Fibroblast of the aortic adventitia (primary cell): ENCODE results near the gene THG1L. TPM values are rescaled to one million over a fixed set of nuclear protein-coding genes. Genes with fewer than 3 reads are reported as not detected.

Source experiments
- DNase-seq: peaks from one replicate; pipeline ENCODE4 v3.0.0-alpha.2; 2010; ENCODE audit warnings: low read depth
- H3K4me3 ChIP-seq: 2 replicates; pipeline ENCODE4 v1.5.1; 2011; ENCODE audit warnings: low read depth, mild to moderate bottlenecking, control low read depth, low read length, moderate library complexity
- CTCF ChIP-seq: IDR thresholded peaks from 2 replicates; pipeline ENCODE4 v1.5.1; 2011; ENCODE audit warnings: mild to moderate bottlenecking, low read length, control low read depth, inconsistent platforms; ENCODE audit not compliant: insufficient read depth
- total RNA-seq: library from RNA; depleted of rRNA; stranded (reverse); fragments of >200 nt; gene quantifications from 2 replicates; pipeline ENCODE4 v1.2.3, GENCODE V29; 2012; ENCODE audit warnings: low replicate concordance

THG1L gene
- total RNA-seq, 1 donor: 18.2 TPM

GRCh38 chr5:157703736-157704135 is 27.5 kb upstream of the THG1L start:
- no peak for DNase-seq
- no peak overlapping the region for H3K4me3 ChIP-seq
- no peak for TF ChIP-seq CTCF

- no peak overlapping the region for H3K4me3 ChIP-seq
- peak; percentile 25 for DNase-seq
- TF ChIP-seq CTCF: no peak
Measured at GRCh38 chr5:157708866-157709265, 22.4 kb upstream of the THG1L start.

GRCh38 chr5:157709346-157709745 is 21.9 kb upstream of the THG1L start:
- no peak overlapping the region for H3K4me3 ChIP-seq
- no peak for TF ChIP-seq CTCF
- DNase-seq: no peak

GRCh38 chr5:157710431-157710830 is 20.8 kb upstream of the THG1L start:
- TF ChIP-seq CTCF: no peak
- H3K4me3 ChIP-seq: no peak overlapping the region
- DNase-seq: no peak

GRCh38 chr5:157710882-157711281 is 20.3 kb upstream of the THG1L start:
- DNase-seq: peak; percentile 70
- no peak overlapping the region for H3K4me3 ChIP-seq
- TF ChIP-seq CTCF: no peak

- DNase-seq: no peak
- TF ChIP-seq CTCF: no peak
- no peak overlapping the region for H3K4me3 ChIP-seq
Measured at GRCh38 chr5:157713830-157714595, 17.2 kb upstream of the THG1L start.

GRCh38 chr5:157714596-157714864 is 16.7 kb upstream of the THG1L start:
- H3K4me3 ChIP-seq: no peak overlapping the region
- peak; percentile 7 for DNase-seq
- no peak for TF ChIP-seq CTCF
